ENCODE measurements around the gene PGLYRP1.

DNA sequence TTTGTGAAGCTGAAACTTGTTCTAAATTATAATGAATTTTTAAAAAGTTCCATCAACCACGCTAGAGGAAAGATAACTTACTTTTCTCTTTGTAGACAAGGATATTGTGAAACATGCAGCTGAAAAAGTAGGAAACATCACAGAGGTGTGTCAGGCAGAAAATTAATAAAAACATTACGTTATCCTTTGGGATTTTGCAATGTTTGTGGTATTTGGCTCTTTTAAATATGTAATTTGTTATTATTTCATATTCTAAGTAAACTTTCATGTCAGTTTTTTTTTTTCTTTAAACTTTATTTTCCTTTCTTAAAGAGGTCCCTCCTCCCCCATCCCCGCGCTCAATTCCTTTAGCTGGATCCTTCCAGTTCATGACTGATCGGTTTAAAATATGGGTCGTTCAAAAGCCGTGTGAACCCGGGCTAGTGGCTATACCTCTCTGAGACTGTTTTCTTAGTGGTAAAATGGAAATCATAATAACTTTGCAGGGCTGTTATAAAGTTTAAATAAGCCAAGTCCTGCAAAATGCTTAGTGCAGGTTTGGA lies 28.3 kb downstream of the PGLYRP1 start:
- no peak for TF ChIP-seq EZH2 (IDR thresholded peaks at IDR 0.05)
- no peak for TF ChIP-seq CTCF (IDR thresholded peaks at IDR 0.05)

All from neural progenitor cell (in vitro differentiated cells).